OCI-LY1 (cell line): ENCODE results near the gene EXOC6B.

ENCODE experiments used
- CTCF ChIP-seq: fragments of 200-600 bp; sonication (generic), shearing (Covaris generic); IDR thresholded peaks from 2 replicates; pipeline ENCODE4 v1.5.1; 2017; ENCODE audit warnings: mild to moderate bottlenecking, antibody characterized with exemption, low read length, moderate library complexity, mixed read lengths
- EZH2 ChIP-seq: fragments of 200-600 bp; sonication (generic), shearing (Covaris generic); IDR thresholded peaks from 2 replicates; pipeline ENCODE4 v1.8.0; 2017; ENCODE audit warnings: borderline replicate concordance, mixed run types, mild to moderate bottlenecking, antibody characterized with exemption, low read length, moderate library complexity, mixed read lengths

DNA sequence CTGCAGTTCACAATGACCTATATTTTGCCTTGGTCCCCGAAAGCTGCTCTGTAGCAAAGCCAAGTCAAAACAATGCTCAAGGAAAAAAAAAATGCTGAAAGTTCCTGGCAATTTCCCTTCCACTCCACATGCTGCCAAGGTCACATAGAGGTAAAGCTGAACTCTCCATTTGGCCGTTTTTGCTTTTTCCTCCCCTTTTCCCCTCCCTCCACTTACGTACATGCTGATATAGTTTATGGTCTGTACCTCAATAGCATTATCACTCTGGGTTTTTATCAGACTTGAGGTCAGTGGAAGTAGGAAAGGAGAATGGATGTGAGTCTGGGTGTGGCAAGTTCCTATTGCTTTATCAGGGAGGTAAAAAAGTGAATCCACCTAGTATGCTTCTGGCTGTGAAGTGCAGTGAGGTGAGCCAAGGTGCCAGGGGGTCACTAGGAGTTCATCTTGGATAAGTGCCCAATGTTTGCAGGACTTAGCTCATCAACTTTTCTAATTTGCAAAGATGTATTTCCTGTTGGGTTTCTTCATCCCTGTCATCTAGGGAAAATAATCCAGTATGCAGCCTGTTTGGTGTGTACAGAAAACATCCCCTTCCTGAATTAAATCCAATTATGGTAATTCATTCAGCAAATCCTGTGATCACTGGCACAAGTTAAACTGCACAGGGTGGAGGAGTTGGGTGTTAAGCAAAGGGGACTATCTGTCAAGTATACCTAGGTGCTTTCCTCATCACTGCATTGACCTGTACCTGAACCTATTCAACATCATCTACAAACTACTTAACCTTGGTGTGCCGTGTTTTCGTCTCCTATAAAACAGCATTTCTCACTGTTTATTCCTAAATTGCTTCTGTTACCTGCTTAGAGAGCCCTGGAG, 553.8 kb downstream of the EXOC6B start:
- TF ChIP-seq CTCF, result no peak
- no peak for TF ChIP-seq EZH2
